GM18511 (cell line): ENCODE results near the gene KLF5.
"Not testable (repeated sequence)": the region's sequence is repeated elsewhere in the genome, so short reads cannot be mapped to it uniquely, and the experiment has no call there.

Experiments used
- ATAC-seq: cut with Tn5 transposase; IDR thresholded peaks from one replicate; pipeline ENCODE4 v1.9.1; 2021; ENCODE audit warnings: mild to moderate bottlenecking, moderate library complexity; ENCODE audit not compliant: unreplicated experiment

The KLF5 gene

DNA sequence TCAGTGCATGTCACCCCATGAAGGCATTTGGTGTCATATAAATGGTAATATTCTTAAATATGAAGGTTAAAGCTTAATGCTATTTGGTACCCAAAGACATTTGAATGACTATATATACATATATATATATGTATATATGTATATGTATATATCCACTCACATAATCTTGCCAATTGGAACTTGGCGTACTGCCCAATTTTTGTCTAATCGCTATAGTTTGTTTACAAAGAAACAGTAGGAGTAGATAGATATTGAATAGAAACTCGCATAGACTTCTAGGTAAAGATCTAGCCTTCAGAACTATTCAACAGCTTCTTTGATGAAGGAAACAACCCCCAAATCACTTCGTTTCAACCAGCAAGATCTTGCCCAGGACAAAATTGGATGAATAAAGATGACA, 24.1 kb downstream of the KLF5 start:
- no peak for ATAC-seq

DNA sequence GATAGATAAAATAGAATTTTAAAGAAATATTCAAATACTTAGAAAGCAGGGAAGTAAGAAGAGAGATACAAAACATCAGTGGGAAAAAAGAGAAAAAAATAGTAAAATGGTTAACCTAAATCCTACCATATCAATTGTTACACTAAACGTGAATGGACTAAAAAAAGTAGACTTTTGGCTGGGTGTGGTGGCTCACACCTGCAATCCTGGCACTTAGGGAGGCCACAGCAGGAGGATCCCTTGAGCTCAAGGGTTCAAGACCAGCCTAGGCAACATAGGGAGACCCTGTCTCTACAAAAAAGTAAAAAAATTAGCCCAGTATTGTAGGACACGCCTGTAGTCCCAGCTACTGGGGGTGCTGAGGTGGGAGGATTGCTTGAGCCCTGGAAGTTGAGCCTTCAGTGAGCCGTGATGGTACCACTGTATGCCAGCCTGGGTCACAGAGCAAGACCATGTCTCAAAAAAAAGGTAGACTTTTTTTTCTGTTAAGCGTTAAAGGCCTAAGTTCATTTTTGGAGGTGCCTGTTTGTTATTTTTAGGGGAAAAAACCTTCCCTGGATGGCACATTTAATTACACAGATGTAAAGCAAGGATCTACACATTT, 29.6 kb downstream of the KLF5 start:
- ATAC-seq = no peak

DNA sequence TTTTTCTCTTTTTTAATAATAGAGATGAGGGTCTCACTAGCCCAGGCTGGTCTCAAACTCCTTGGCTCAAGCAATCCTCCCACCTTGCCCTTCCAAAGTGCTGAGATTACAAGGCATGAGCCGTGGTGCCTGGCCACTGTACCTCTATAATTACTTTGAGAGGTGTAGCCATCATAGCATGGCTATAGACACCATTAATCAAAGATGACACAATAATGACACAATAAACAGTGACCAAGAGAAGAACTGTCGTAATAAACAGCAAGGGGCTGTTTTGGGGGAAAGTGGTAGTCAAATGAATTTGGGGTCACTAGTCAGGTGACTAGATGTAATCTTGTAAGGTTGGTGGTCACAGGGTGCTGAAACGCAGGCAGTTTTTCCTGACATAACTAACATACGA, 30.4 kb downstream of the KLF5 start:
- ATAC-seq = no peak

DNA sequence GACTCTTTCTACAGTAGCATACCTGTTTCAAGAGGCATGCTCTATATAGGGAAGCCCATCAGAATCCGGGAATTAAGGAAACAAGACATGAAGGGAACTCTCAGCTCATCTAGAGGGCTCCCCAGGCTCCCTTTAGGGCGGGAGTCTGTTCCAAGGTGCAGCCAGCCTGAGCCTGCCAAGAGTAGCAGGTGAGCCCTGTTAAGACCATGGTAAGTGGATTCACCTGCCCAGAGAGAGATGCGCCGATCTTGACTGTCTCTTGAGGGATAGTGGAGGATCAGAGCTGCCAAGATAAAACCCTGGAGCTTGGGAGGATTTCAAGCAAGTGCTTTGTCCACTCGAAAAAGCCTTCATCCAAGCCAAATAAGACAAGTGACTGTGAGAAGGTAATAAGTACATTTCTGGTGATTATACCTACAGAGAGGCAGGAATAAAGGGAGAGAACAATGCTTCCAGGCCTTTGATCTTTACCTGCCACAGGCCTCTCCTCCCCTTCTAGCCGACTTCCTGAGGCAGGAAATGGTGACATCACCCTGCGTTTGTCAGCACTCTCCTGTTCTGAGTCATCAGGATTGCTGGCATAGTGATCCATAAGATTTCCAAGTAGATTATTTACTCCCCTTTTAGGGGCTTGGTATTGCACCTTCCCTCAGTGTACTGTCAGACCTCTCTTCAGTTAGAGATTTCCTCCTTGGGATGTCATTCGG, 31.5 kb downstream of the KLF5 start:
- peak; percentile 76 for ATAC-seq

DNA sequence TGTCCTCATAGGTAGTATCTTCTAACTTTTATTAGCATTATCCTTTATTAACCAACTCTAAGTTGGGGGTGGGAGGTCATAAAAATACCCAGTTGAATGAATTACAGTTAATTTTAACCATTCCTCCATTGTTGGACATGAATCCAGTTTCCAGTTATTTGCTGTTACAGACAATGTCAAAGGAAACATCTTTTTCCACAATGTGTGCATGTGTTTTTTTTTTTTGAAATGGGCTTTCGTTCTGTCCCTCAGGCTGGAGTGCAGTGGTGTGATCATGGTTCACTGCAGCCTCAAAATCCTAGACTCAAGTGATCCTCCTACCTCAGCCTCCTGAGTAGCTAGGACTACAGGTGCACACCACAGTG, 32.0 kb downstream of the KLF5 start:
- peak; percentile 16 for ATAC-seq

DNA sequence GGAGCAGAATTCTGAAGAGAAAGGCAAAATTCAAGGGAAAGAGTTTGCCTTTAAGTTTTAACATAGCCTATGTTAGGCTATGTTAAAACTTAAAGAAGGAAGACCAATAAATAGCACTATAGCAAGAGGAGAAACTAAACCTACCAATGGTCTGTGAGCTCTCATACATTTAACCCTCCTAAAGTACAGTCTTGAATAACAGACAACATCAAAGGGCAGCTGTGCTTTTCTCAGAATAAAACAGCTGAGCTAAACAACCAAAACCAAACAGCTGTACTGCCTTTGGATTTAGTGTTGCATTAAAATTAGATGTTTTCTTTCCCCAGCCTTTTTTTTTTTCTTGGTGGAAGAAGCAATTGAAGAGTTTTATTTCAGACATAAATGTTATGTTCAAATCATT, 34.0 kb downstream of the KLF5 start:
- ATAC-seq = no peak

DNA sequence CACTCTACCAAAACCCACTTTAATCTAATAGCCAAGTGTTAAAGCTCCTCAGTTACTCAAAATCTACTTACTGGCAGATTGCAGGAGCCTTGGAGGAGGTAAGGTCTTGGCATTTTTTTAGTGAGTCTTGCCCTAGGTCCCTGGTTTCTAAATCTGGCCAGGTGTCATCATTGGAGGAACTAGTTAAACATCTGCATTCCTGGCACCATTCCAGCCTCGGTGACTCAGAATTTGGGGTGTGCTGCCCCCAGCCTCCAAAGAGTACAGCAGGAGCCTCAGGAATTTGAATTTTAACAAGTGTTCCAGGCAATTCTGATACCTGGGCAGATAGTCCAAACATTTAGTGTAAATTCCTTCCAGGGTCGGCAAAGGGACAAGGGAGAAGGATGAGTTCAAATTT, 37.4 kb downstream of the KLF5 start:
- ATAC-seq = no peak

DNA sequence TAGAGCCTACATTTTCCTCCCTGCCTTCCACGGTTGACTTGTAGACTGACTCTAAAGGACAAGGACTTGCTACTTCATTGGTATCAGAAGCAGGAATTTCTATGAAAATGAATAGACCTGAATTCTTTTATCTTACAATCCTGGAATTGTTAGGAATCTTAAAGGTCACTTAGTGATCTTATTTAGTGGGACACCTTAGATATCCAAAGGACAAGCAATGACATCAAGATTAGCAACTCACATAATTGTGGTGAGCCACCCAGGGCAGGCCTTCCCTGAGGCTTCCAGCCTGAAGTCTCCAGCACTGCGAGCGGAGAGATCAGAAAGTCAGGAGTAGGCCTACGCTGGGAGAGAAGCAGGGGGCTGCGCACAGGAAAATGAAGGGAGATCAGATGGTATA, 37.8 kb downstream of the KLF5 start:
- no peak for ATAC-seq

DNA sequence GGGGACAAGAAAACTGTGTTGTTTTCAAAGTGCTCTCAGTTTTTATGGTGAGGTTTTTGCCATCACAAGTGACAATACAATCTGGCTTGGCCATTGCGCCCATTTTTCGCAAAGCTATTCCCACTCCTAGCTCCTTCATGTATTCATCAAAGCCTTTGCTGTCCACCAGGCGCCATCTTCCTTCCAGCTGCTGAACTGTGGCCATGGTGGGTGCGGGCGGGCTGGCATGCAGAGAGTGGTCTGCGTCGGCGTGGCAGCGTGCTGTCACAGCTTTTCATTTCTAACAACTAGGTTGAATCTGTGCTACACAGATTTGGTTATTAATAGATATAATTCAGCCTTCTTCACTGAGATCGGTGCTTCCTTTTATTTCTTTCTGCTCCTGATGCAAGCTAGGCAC, 42.0 kb downstream of the KLF5 start:
- not testable (repeated sequence) for ATAC-seq

DNA sequence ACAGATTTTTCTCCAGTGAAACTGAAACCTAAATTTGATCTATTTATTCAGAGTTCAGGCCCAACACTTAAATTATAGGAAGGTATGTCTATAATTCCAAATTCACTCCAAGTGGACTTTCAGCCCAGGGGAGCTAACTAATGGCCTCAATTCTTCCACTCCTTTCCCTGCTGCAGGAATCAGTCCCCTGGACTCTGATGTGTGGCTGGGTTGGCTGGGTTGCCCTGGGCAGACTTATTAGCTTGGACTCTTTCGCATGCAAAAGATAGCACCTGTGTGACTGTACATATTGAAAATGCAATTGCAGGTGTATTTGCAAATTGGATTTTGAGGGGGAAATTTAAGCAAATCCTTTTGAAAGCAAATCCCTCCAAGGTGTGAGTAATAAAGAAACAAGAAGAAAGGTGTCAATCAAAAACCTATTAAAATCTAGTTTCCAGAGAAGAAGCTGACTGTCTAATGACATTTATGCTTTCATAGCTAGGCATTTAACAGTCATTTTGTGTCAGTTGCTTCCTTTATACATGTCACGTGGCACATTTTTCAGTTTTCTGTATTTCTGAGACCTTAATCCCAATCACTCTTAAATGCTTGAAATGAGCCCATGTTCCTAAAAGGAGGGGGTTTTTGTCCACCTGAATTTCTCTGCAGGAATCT, 42.7 kb downstream of the KLF5 start:
- ATAC-seq = no peak

DNA sequence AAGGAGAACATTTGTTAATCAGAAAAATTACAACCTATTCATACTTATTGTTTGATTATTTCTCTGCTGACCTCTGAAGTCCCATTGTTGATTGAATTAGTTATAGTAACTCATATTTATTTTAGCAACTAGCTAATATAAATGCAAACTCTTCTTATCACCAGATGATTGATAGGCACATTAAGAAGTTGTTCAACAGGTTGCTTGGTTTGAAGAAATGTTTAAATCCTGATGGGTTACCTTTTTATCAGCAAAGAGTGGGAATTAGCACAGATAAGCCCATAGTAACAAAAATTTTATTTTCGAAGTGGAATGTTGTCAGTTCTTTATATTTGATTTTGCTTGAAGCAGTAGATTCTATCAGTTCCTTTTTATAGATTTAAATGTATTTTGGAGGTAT, 44.4 kb downstream of the KLF5 start:
- ATAC-seq = no peak

DNA sequence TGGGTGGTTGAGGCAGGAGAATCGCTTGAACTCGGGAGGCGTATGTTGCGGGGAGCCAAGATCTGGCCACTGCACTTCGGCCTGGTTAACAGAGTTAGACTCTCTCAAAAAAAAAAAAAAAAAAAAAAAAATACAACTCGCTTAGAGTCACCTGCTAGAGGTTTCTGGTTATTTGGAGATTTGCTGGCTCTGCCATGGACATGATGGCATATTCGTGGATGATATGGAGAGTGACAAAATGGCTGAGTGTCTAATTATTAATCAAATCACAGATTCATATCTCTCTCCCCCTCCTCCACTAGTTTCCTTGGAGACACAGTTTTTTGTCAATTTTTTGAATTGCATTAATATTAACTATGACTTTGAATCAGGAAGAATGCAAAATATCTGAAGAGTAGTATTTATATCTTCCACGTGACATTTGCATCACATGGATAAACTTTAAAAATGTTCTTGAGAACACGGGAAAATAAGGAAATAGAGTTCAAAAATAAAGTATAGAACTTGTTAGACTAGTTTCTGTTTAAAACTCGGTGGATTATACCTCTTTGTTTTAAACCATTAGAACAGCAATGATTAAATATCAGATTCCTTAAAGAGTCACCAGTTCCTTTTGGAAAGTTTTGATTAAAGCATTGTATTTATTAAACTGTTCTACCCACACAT, 47.8 kb downstream of the KLF5 start:
- ATAC-seq = no peak

DNA sequence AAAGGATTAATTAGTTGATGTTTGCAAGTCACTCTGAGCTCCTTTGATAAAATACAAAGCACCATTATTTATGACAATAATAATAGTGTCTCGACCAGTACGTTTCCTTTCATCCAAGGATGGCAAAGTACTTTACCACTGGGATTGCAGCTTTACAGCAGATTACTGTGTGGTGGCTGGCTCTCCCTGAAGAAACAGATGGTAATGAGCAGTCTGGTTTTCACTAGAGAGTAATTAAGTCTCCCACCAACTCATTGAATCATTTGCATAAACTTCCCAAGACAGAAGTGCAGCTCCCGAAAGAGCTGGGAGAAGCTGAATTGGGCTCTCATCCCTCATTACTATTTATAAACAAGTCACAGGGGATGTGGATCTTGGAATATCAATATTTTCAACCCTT, 48.7 kb downstream of the KLF5 start:
- no peak for ATAC-seq

DNA sequence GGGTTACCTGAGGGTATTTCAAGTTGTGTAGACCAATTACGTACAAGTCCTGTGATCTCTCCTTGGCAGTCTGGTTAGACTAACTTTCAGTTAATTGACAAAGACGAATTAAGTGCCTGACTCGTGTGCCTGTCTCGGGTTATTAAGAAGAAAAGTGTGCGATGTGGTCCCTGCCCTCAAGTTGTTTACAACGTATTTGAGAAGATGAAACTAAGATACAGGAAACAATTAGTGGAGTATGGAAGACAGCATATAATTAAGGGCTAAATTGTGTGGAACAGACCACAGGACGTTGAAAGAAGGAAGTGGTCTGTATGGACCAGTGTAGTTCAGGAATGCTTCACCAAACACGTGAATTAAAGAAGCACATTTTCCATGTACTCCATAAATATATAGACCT, 49.2 kb downstream of the KLF5 start:
- no peak for ATAC-seq

DNA sequence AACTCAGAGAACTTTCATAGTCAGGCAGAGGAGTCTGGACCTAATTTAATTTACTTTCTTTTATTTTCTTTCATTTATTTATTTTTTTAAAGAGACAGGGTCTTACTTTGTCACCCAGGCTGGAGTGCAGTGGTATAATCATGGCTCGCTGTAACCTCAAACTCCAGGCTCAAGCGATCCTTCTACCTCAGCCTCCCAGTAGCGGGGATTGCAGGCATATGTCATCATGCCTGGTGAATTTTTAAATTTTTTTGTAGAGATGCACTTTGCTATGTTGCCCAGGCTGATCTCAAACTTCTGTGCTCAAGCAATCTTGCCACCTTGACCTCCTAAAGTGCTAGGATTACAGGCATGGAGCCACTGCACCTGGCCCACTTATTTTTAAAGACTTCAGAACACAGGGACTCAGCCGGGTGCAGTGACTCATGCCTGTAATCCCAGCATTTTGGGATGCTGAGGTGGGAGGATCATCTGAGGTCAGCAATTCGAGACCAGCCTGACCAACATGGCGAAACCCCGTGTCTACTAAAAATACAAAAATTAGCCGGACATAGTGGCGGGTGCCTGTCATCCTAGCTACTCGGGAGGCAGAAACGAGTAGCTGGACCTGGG, 50.6 kb downstream of the KLF5 start:
- ATAC-seq = no peak

DNA sequence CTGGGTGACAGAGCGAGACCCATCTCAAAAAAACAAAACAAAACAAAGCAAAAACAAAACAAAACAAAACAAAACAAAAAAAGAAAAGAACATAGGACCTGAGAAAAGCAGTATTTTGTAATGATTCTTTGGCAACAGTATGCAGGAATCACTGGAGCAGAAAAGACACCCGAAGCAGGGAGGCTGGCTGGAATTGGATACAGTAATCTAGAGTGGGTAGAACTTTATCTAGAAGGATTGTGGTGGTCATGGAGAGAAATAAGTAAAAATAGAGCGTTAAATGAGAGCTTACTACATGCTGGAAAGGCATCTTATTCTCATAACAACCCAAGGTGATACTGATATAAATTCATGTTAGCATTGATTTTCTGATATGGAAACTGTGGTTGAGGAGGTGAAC, 51.2 kb downstream of the KLF5 start:
- ATAC-seq = no peak

DNA sequence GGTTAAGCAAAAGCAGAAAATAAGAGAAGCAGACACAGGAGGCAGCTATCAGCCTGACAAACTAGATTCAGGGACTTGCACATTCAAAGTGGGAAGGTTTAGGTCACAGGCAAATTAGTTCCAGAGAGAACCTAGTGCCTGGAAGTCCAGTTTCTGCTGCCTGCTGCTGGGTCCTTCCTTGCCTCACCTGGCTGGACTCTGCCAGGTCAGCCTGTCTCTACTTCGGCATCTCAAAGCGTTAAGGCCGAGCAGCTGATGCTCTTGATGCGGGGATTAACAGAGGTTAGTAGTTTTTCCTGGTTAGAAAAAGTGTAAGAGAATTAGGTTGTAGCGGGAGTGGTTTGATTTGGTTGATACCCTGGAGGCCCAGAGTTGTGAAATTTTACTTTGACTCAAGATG, 52.0 kb downstream of the KLF5 start:
- no peak for ATAC-seq

DNA sequence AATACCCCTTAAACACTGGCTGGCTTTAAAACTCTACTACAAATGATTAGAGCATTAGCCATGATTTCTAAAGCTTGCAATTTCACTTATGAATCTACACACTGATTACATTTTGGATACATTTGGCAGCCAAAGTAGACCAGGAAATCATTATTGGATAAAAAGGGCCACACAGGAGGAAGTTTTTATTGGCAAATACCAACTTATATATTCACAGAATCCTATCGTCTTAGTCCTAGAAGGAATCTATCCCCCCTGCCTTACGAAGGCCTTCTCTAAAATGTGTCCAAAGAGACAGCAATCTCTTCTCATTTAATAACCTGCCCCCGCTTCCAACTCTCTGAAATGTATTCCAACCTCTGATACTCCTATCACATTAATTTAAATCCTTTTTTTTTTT, 52.5 kb downstream of the KLF5 start:
- no peak for ATAC-seq

DNA sequence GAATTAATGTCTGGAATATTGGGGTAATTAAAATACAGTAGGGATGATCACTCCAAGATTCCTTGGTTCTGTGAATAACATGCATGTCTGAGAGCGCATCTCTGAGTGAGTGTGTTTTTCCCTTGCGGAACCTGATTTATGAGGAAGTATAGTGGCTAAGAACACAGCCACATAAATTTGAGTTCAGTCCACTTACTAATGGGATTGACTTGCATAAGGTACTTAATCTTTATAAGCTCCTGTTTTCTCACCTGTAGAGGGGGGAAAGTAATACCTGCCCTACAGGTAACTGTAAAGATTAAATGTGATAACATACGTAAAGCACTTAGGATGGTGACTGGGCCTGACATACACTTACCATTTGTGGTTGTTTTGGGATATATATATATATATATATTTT, 60.8 kb downstream of the KLF5 start:
- no peak for ATAC-seq
